ENCODE results near the gene BPIFB2.

BPIFB2 gene

DNA sequence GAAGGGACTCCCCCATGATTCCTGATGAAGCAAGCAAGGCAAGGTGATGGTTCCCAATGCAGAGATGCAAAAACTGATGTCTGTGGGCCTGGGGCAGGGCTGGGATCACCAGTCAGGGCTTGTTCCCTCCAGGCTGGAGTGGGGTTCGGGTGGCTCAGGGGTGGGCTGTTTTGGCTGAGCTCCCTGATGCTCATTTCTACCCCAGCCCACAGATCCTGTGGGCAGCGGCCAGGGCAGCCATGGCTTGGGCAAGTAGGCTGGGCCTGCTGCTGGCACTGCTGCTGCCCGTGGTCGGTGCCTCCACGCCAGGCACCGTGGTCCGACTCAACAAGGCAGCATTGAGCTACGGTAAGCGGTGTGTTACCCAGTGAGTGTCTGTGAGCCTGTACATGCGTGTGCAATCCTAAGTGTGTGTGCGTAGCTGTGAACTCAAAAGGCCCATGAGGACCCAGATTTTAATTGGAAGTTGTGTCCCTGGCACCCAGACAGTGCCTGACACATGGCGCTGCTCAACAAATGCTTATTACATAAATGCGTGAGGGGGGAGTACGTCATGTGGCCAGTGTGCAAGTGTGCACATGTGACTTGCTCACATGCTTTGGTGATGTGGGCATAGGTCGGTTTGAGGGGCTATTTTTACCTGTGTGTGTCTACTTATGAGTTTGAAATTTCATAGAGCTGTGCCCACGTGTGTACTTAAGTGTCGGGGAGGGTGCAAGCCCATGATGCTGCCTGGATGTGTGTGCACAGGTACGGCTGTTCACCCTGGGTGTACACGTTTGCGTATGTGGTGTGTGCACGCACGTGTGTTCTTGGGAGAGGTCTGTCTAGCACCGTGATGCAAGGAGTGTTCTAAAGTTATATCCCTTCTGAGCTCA is 1.1 kb downstream of the BPIFB2 start:
- DNase-seq, result no peak

DNA sequence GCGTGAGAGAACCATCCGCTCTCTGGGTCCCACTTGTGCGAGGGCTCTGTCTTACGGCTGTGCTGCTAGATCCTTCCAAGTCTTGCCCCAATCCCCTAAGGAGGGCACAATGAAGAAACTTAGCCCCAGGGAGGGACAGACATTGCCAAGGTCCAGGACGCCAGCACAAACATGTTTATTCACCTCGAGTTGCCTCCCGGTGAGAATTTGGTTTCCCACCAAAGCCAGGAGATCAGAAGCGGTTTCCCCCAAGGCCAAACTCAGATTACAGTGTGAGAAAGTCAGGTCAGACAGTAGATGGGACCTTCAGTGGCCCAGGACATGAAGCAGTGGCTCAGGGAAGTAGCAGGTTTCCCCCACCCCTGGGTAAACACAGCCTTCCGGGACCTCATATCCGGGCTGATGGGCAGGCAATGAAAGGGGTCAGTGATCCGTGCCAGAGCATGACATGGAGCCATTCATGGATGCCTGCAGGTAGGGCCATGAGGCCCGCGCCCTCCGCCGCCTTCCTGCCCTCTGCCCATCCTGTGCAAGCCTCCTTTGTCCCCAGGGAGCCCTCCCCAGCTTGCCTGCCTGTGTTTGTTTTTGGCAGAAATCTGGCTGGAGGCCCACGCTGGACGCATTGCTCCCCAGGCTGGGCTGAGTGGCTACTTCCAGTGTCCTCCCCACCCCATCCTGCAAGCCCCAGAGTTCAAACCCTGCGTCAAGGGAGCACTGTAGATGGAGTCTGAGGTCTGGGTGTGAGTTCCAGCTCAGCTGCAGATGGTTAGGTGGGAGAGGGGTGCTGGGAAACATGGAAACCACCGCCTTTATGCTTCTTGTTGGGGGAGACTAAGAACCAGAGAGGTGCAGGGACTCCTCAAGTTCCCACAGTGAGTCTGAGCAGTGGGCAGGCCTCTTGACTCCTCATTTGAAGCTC is 2.0 kb downstream of the BPIFB2 start:
- DNase-seq, result no peak

DNA sequence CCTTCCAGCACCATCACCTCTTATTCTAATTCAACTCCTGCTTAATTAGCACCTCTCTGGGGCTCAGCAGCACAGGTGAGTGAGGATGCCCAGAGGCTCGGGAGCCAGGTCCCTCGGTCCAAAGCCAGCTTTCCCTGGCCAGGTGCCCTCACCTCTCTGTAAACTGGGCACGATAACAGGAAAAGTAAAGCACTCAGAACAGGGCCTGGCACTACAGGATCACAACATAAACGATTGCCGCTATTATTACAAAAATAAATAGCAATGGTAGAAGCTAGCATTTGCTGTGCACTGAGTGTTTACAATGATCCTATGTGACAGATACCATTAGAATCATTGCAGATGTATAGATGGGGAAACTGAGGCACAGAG is 2.6 kb downstream of the BPIFB2 start:
- no peak for DNase-seq

DNA sequence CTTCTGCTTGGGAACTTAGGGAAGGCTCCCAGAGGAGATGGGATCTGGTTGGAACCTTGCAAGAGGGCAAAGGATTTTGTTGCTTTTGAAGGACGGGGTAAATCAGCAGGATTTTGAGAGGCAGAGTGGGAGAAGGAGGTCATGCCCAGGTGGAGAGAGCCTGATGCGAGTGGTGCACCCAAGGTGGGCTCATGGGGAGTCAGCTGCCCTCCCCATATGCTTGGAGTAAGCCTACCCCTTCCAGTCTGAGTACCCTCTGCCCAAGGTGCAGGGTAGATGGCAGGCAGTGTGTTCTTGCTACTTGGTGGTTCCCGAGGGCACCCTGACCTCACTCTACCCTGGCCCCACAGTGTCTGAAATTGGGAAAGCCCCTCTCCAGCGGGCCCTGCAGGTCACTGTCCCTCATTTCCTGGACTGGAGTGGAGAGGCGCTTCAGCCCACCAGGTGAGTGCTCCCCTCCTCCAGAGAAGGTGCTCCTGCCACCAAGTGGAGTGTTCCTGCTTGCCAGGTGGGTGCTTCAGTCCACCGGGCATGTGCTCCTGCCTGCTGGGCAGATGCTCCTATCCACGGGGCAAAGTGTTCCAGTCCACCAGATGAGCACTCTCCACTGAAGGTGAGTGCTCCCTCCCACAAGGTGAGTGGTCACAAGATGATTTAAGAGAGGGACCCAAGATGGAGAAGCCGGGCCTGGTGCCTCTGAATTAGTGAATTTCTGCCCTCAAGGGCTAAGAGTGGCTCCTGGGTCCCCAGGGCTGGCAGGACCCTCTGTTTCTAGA is 3.4 kb downstream of the BPIFB2 start:
- DNase-seq, result no peak

DNA sequence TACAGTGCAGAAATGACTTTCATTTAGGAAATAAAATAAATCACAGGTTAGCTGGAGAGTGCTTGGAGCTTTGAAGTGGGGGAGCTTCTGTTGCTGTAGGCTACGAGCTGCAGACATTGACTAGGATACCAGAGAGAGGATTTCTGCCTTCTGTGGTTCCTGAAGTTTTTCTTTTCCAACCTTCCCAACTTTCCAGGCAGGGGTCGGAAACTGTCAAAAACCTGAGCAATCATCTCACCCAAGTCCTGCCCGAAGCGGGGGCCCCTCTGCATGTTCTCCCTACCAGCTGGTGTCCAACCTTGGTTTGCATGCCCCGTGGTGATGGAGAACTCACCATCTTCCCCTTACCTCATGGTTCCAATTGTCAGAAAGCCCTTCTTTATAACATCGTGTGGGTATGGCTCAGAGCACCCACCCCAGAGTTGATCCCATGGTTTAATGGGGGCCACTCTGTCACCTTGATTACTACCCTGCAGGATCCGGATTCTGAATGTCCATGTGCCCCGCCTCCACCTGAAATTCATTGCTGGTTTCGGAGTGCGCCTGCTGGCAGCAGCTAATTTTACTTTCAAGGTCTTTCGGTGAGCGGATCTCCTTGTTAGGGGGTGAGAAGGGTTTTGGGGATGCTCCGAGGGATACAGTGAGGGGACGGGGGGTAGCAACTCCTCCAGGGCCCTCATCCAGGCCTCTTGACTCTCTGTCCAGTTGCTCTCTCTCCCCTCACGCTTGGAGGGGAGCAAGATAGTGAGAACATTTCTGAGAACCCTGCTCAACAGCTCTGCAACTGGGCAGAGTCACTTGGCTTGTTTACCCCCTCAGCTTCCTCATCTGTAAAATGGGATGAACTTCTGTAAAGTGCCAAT is 5.1 kb downstream of the BPIFB2 start:
- no peak for DNase-seq

DNA sequence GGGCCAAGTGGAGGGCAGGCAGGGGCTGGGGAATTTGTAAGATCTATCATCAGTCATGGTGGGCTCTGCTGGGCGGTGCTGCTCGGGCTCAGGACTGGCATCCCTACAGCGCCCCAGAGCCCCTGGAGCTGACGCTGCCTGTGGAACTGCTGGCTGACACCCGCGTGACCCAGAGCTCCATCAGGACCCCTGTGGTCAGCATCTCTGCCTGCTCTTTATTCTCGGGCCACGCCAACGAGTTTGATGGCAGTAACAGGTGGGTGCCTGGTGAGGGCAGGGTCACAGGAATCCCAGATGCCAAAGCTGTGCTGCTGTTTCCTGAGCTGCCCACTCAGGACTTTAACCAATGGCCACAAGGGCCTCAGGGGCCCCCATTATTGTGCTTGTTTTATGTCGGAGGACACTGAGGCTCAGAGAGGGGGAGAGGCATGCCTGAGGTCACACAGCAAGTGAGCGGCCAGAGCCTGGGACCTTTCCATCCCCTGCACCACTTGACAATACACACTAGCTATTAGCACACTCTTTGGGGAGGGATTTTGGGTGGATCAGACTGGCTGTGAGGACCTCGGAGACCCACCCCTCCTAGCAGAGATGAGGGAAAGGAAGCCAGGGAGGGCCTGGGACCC is 6.3 kb downstream of the BPIFB2 start:
- no peak for DNase-seq

DNA sequence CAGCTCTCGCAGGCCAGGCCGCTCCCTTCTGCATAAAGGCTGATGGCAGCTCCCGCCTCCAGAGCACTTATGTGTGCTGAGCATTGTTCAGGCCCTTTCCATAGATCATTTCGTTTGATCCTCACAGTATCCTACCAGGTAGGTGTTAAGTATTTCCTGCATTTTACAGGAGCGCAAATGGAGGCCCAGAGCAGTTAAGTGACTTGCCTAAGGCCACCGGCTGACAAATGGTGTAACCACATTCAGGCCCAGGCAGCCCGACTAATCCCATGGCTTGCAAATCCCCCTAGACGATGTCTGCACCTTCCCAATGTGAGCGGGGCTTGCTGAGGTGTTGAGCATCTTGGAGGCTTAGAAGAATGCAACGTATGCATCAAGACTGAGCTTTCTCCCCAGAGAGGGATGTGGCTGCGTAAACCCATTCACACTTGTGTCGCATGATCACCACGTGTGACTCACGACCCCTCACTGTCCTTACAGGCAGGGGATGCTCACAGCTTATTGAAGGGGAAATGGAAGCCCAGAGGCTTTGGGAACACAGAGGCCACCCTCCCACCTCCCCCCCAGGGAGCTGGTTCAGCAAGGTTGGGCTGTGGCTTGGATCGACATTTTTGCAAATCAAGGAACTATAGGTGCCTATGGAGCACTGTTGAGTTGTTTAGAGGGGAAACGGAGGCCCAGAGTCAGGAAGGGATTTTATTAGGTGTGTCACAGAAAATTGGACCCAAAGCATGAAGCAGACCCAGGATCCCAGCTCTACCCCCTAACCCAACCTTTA is 7.0 kb downstream of the BPIFB2 start:
- no peak for DNase-seq

DNA sequence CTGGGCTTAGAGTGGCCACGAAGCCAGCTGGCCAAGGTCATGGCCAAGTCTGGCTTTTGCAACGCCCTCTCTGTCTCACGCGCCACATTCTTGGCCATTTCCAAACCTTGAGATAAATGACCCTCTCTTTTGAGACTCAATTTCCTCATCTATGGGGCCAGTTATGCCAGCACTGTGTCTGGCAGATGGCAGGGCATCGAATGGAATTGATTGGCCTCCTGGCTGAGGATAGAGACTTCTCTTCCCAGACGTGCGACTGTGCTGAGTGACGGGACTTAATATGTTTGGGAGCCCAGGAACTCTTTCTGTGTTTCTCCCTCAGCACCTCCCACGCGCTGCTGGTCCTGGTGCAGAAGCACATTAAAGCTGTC is 7.6 kb downstream of the BPIFB2 start:
- no peak for DNase-seq

DNA sequence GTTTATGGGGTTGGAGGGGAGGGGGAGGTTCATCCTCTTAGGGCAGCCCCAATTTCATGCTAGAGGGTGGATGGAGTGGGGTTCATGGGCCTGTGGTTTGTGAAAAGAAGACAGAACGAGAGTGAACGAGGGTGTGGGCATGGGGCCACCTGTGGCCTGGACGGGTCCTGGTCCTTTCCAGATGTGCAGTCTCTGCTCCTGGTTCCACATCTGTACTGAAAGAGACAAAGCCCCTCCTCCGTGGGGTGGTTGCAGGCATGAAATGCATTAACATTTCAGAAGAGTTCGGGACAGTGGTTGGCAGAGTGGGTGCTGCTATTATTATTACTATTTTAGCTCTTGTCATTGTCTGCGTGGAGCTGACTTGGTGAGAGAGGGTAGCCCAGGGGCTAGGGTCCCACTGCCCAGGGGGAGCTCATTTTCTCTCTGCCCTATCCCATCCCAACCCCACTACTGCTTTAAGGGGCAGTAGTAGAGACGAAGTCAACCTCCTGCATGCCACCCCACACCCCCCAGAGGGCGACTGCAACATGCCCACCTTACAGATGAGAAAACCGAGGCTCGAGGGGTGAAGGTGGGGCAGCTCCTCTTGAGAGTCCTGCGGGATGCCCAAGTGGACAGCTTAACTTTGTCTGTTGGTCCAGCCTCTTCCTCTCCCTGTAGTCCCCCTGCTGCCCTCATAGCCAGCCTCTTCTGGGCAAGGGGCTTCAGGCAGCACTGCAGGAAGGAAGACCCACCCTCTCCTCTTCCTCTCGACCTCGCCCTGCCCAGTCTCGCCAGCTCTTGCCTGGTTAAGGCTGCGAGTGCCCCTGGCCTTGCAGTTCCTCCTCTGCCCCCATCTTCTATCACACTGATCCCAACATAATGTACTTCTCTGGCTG is 8.4 kb downstream of the BPIFB2 start:
- no peak for DNase-seq

DNA sequence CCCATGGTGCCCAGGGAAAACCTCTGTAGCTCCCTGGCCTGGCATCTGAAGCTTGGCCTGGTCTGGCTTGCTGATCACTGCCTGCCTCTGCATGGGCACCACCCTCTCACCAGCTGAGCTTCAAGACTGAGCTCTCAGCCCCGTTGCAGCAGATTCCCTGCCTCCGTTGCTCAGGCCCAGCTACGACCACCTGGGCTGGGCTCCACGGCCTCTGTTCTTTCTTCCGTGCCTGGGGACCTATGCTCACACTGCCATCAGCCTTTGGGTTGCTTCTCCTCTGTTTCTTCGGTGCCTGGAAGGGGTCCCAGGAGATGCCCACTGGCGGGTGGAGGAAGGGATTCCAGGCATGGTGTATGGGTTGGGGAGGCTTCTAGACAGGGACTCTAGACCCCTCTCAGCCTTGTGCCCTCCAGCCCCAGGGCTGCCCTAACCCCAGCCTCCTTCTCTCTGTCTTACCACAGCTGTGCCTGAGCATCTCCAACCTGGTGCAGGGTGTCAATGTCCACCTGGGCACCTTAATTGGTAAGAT is 9.1 kb downstream of the BPIFB2 start:
- no peak for DNase-seq

DNA sequence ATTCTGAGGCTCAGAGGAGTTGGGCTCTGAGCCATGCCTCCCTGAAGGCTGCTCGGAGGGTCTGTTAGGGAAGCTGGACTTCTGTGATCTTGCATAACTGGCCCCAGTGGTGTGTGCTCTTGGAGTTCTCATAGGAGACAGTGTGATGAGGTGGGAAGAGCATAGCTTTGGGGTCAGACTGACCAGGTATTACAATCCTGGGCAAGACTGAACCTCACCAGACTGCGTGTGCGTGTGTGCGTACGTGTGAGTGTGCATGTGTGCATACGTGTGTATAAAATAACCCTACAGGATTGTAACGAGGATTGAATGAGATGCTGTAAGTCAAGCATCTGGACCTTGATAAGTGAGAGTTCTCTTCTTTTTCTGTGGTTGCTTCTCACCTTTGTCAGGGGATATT is 10.0 kb downstream of the BPIFB2 start:
- no peak for DNase-seq

DNA sequence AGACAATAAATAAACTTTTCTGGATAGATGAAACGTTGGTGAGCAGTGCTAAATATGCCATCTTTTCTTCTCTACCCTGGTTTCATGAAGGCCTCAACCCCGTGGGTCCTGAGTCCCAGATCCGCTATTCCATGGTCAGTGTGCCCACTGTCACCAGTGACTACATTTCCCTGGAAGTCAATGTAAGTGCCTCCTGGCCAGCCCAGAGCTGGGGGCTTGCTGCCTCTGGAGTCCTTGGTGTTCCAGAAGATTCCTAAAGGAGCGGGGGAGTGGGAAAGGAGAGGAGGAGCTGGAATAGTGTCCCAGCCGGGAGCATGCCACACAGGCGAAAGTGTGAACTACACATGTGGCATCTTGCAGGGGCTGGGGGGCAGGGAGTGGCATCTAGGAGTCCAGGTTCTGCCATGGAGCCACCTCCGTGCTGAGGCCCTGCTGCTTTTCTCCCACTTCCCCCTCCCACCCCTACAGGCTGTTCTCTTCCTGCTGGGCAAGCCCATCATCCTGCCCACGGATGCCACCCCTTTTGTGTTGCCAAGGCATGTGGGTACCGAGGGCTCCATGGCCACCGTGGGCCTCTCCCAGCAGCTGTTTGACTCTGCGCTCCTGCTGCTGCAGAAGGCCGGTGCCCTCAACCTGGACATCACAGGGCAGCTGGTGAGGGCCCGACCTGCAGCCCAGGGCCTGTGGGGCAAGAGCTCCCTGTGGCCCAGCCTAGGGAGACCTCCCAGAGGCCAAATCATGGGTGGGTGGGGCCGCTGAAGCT is 10.8 kb downstream of the BPIFB2 start:
- no peak for DNase-seq

DNA sequence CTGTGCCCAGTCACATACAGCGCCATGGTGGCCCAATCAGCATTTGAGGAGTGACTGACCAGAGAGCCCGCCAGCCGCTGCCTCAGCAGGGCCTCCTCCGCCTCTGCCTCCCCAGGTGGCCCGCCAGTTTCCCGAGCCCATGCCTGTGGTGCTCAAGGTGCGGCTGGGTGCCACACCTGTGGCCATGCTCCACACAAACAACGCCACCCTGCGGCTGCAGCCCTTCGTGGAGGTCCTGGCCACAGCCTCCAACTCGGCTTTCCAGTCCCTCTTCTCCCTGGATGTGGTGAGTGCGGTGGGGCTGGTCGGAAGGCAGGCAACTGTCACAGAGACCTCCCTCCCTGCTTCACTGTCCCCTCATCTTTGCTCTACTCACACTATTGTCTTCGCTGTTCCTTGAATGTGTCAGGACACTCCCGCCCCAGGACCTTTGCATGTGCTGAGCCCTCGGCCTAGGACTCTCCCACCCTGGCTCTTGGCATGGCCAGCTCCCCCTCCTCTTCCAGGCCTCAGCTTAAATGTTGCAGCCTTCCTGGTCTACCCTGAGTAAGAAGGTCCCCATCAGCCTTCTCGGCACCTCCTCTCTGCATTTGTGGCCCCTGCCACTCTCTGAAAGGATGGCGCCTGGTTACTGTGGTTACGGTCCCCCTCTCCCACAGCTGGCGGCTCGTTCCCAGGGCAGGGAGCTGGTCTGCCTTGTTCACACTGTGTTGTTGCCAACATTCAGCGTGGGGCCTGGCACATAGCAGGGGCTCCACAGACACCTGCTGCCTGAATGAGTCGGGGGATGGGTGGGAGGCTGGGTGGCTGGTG is 12.2 kb downstream of the BPIFB2 start:
- DNase-seq, result no peak

DNA sequence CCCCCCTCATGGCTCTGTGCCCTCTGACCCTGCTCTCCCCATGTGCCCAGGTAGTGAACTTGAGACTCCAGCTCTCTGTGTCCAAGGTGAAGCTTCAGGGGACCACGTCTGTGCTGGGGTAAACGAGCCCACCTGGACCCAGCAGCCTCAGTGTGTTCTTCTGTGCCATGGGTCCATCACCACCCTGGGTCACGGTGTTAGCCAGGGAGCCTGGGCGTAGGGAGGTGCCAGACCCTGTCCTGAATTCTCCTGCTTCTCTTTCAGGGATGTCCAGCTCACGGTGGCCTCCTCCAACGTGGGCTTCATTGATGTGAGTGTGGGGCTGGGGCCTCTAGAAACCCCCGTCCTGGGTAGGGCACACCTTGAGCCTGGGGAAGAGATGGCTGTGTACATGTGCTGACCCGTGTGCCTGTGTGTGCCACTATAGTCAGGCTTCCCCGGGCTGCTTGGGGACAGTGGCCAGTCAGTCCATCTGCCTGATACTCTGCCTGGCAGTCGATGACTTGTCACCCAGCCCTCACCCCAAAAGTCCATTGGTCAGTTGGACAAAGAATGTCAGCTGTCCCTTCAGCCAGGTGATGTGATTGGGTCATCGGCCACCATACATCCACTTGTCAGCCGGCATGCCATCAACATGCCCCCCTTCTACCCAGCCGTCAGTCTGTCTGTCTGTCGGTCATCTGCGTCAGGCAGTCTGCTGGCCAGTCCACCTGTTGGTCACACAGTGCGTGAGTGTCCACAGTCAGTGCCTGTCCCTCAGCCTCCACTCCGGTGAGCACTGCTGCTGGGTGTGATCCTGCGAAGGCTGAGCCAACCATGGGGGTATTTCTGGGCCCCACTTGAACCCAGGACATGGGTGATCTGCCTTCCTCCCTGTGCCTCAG is 13.0 kb downstream of the BPIFB2 start:
- DNase-seq, result no peak

DNA sequence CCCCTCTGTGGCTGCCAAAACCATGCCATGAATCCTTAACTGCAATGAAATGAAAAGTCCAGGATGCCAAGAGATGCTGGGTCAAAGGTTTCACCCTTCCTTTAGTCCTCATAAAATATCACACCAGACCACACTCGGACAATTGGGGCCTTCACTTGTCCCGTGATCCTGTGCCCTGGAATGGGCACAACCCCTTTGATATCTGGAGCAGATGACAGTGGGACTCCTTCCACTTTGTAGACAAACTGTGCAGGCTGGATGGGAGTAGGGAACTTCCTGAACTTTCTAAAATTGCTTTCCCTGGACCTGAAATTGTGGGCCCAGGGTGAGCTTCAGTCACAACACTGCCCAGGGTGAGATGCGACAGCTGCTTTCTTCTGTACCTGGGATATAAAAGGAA is 14.4 kb downstream of the BPIFB2 start:
- no peak for DNase-seq

DNA sequence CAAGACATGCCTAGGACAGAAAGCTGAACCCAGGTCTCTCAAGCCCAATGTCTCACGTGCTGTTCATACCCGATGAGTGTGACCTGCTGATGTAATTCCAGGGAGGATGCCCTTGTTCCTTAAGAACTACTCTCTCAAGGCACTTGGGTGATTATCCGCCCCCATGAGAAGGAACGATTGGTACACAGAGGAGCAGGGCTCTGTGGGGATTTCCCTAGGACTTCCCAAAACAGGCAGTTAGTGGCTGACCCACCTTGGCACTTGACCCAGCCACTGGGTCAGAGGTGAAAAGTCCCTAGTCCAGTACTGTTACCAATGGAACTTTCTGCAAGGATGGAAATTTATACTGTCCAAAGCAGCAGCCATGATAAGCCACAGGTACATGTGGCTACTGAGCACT is 14.8 kb downstream of the BPIFB2 start:
- DNase-seq, result no peak
